Breast epithelium (tissue), 4 donors: ENCODE results near the gene CENPX. TPM values are rescaled to one million over a fixed set of nuclear protein-coding genes. Genes with fewer than 3 reads are reported as not detected.

Source experiments
- DNase-seq, 2 donors: peaks; one replicate each; pipeline ENCODE4 v3.0.0-alpha.2; 2019; ENCODE audit warnings: low spot score in 2 of 2
- H3K27ac ChIP-seq, 2 donors: fragments of 200-600 bp; sonication (generic) in 1 of 2; one replicate each; pipeline ENCODE4 v1.5.1; 2016 to 2019; ENCODE audit warnings: mild to moderate bottlenecking in 1 of 2
- H3K27me3 ChIP-seq, 2 donors: fragments of 200-600 bp; sonication (generic) in 1 of 2; one replicate each; pipeline versions ENCODE4 v1.5.1 to v1.6.0; 2017 to 2019; ENCODE audit warnings: control low read depth in 1 of 2, mild to moderate bottlenecking in 1 of 2
- H3K36me3 ChIP-seq: fragments of 200-600 bp; one replicate; pipeline ENCODE4 v1.5.1; 2019
- H3K4me1 ChIP-seq, 2 donors: fragments of 200-600 bp; sonication (generic); one replicate each; pipeline ENCODE4 v1.5.1; 2016 to 2019; ENCODE audit warnings: control low read depth in 1 of 2
- H3K4me3 ChIP-seq, 3 donors: fragments of 200-600 bp; sonication (generic); 1 replicate in 2 of 3; 2 replicates in 1 of 3; pipeline ENCODE4 v1.5.1; 2016 to 2019; ENCODE audit warnings: mild to moderate bottlenecking in 3 of 3, moderate library complexity in 2 of 3
- H3K9me3 ChIP-seq, 2 donors: fragments of 200-600 bp; sonication (generic) in 1 of 2; one replicate each; pipeline ENCODE4 v1.5.1; 2016 to 2019; ENCODE audit warnings: control low read depth in 1 of 2
- CTCF ChIP-seq, 3 donors: fragments of 450-650 bp; IDR thresholded peaks; one replicate each; pipeline ENCODE4 v1.5.1; 2016 to 2017; ENCODE audit warnings: antibody characterized with exemption in 3 of 3, mild to moderate bottlenecking in 3 of 3, moderate library complexity in 3 of 3
- POLR2A ChIP-seq: fragments of 450-650 bp; IDR thresholded peaks from one replicate; pipeline ENCODE4 v1.6.1; 2016; ENCODE audit warnings: antibody characterized with exemption, mild to moderate bottlenecking, moderate library complexity
- POLR2AphosphoS5 ChIP-seq, 3 donors: sonication (generic); formaldehyde crosslinking; IDR thresholded peaks; one replicate each; pipeline ENCODE4 v1.6.1; 2017; ENCODE audit warnings: antibody characterized with exemption in 3 of 3
- intact Hi-C: fragments of 100-400 bp; cut with DNase I; formaldehyde crosslinking; loops from one replicate; pipeline ENCODE4 v1.15.1; 2023; ENCODE audit warnings: low total_unique reads
- total RNA-seq, 3 donors: library from RNA; depleted of rRNA; stranded (reverse); fragments of >200 nt; gene quantifications; one replicate each; pipeline ENCODE4 v1.1.0, GENCODE V29; 2016

Gene CENPX
- total RNA-seq, 3 donors from 2014 or later = 79.5 to 94.7 (median 92.5) TPM

GRCh38 chr17:82034371-82035011, 11.8 kb upstream of the CENPX start:
- no peaks in the 10 kb centered on the region for H3K27me3 ChIP-seq
- H3K27ac ChIP-seq = peak overlapping the region in 1 of 2 donors; percentile 21
- H3K4me3 ChIP-seq = no peak overlapping the region
- DNase-seq = no peak
- no peaks in the 10 kb centered on the region for H3K36me3 ChIP-seq
- intact Hi-C loops = loop anchor here (5.0 to 10.0 kb wide), 2 partner anchors 50 to 118 kb away; no protein-coding TSS in a partner anchor
- no peaks in the 10 kb centered on the region for H3K9me3 ChIP-seq
- peaks cover 12 to 15% of the 10 kb centered on the region in 2 donors for H3K4me1 ChIP-seq
- TF ChIP-seq POLR2AphosphoS5 (IDR thresholded peaks at IDR 0.05) (no peak), POLR2A (no peak), CTCF (IDR thresholded peaks at IDR 0.05) (no peak)

DNA sequence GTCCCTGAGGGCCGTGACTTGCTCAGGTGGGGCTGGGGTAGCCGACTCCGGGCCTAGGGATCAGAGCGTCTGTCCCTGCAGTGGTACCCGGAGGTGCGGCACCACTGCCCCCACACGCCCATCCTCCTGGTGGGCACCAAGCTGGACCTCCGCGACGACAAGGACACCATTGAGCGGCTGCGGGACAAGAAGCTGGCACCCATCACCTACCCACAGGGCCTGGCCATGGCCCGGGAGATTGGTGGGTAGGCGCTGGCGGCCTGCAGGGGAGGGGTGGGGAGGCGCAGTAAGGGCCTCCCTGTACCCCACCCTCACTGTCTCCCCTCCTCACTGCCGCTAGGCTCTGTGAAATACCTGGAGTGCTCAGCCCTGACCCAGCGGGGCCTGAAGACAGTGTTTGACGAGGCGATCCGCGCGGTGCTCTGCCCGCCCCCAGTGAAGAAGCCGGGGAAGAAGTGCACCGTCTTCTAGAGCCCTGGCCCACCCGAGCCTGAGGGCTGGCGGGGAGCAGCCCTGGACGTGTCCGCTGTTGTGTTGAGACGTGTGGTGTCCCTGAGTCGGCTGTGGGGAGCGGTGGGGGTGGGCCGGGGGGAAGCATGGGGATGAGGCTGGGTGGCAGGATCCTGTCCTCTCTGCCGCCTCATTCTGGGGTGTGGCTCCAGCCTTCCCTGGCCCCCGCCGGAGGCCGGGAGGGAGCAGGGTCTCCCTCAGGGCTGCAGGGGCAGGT, 10.8 kb upstream of the CENPX start:
- intact Hi-C loops = loop anchor here (5.0 to 10.0 kb wide), 2 partner anchors 51 to 119 kb away; no protein-coding TSS in a partner anchor
- H3K27ac ChIP-seq = no peak overlapping the region
- DNase-seq = no peak
- peaks cover 12 to 15% of the 10 kb centered on the region in 2 donors for H3K4me1 ChIP-seq
- no peak overlapping the region for H3K4me3 ChIP-seq
- H3K36me3 ChIP-seq = no peaks in the 10 kb centered on the region
- H3K27me3 ChIP-seq = no peaks in the 10 kb centered on the region
- no peaks in the 10 kb centered on the region for H3K9me3 ChIP-seq
- TF ChIP-seq POLR2AphosphoS5 (IDR thresholded peaks at IDR 0.05) (no peak), POLR2A (no peak), CTCF (IDR thresholded peaks at IDR 0.05) (no peak)

DNA sequence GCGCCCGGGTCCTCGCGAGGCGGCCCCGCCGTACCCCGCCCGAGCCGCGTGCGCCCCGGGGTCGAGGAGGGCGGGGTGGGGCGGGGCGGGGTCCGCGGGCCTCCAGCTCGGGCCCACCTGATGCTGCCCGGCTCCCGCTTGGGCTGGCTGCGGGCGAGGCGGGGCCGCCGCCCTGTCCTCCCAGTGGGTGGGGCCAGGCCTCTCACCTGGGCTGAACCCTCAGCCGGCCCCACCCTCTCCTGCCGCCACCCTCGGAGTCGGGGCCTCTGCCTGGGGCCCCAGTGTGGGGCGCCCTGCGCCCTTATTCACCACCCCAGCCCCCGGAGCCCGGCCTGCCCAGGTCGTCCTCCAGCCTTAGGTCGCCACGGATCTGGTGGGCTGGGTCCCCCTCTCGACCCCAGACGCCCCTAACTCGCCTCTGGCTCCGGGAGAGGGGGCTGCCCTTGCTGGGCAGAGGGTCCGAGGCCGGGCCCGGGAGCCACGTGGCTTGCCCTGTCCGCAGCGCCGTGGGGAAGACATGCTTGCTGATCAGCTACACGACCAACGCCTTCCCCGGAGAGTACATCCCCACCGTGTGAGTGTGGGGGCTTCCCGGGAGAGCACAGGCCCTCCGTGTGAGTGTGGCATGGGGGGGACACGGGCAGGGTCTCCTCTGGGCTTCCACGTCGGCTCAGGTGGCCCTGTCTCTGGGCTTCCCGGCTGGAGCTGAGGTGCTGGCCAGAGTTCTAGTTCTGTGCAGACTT, 9.4 kb upstream of the CENPX start:
- no peaks in the 10 kb centered on the region for H3K27me3 ChIP-seq
- H3K27ac ChIP-seq = peak overlapping the region; percentile 25 to 75
- intact Hi-C loops = loop anchor here (5.0 to 10.0 kb wide), 2 partner anchors 53 to 120 kb away; no protein-coding TSS in a partner anchor
- H3K36me3 ChIP-seq = no peaks in the 10 kb centered on the region
- no peak for DNase-seq
- TF ChIP-seq POLR2A (no peak), POLR2AphosphoS5 (IDR thresholded peaks at IDR 0.05) (no peak), CTCF (IDR thresholded peaks at IDR 0.05) (no peak)
- peak overlapping the region; percentile 14 to 90 (median 59) for H3K4me3 ChIP-seq
- H3K4me1 ChIP-seq = peaks cover 11 to 12% of the 10 kb centered on the region in 2 donors
- H3K9me3 ChIP-seq = no peaks in the 10 kb centered on the region

GRCh38 chr17:82031303-82031884, 8.7 kb upstream of the CENPX start, which contains the start of gene RAC3:
Gene RAC3, plus strand, starts transcription at chr17:82031678. Its CDS starts 84 bp downstream, at chr17:82031762.
- Histone ChIP-seq H3K27me3 (no peaks in the 10 kb centered on the region), H3K36me3 (no peaks in the 10 kb centered on the region), H3K9me3 (no peaks in the 10 kb centered on the region), H3K4me1 (peaks cover 5 to 7% of the 10 kb centered on the region in 2 donors), H3K27ac (peak within 1 kb of the TSS; percentile 61 to 83), H3K4me3 (peak within 1 kb of the TSS; percentile 30 to 90 (median 59))
- intact Hi-C loops = loop anchor here (5.0 to 10.0 kb wide), 2 partner anchors 53 to 121 kb away; no protein-coding TSS in a partner anchor
- DNase-seq = no peak
- TF ChIP-seq CTCF (IDR thresholded peaks at IDR 0.05) (no peak), POLR2AphosphoS5 (IDR thresholded peaks at IDR 0.05) (no peak), POLR2A (no peak)
